ENCODE results near the gene CREB5.
"Not testable (repeated sequence)": the region's sequence is repeated elsewhere in the genome, so short reads cannot be mapped to it uniquely, and the experiment has no call there.

The CREB5 gene

GRCh38 chr7:28608731-28609130, 196.4 kb downstream of the CREB5 start:
- no peak overlapping the region for H2AFZ ChIP-seq (ENCODE audit: low read depth)
- no peaks in the 10 kb centered on the region for H4K20me1 ChIP-seq (ENCODE audit: insufficient read depth)
- no peak overlapping the region for H3K4me3 ChIP-seq (IDR thresholded peaks at IDR 0.05; ENCODE audit: insufficient read depth, low read depth, low read length)
- no peaks in the 10 kb centered on the region for H3K79me2 ChIP-seq (ENCODE audit: insufficient read depth, low read depth)
- H3K4me2 ChIP-seq = no peak overlapping the region
- no peaks in the 10 kb centered on the region for H3K4me1 ChIP-seq (ENCODE audit: low read depth, poor library complexity, severe bottlenecking)
- H3K27ac ChIP-seq = no peak overlapping the region
- no peaks in the 10 kb centered on the region for H3K27me3 ChIP-seq (ENCODE audit: insufficient read depth, low read depth)
- H3K36me3 ChIP-seq (ENCODE audit: insufficient read depth) = no peaks in the 10 kb centered on the region
- TF ChIP-seq CTCF (conservative IDR thresholded peaks at IDR 0.05; ENCODE audit: low read depth, low read length) = no peak
- H3K9ac ChIP-seq = no peak overlapping the region

- Histone ChIP-seq H3K27ac (no peak overlapping the region), H3K27me3 (ENCODE audit: insufficient read depth, low read depth) (no peaks in the 10 kb centered on the region), H3K4me3 (IDR thresholded peaks at IDR 0.05; ENCODE audit: insufficient read depth, low read depth, low read length) (no peak overlapping the region), H3K4me2 (no peak overlapping the region), H3K79me2 (ENCODE audit: insufficient read depth, low read depth) (no peaks in the 10 kb centered on the region), H3K9ac (no peak overlapping the region), H3K36me3 (ENCODE audit: insufficient read depth) (no peaks in the 10 kb centered on the region), H3K4me1 (ENCODE audit: low read depth, poor library complexity, severe bottlenecking) (no peaks in the 10 kb centered on the region), H4K20me1 (ENCODE audit: insufficient read depth) (no peaks in the 10 kb centered on the region), H2AFZ (ENCODE audit: low read depth) (no peak overlapping the region)
- TF ChIP-seq CTCF (conservative IDR thresholded peaks at IDR 0.05; ENCODE audit: low read depth, low read length) = no peak
Measured at GRCh38 chr7:28609608-28610007, 197.3 kb downstream of the CREB5 start.

- H3K9ac ChIP-seq; H3K27me3 ChIP-seq (ENCODE audit: insufficient read depth, low read depth); H2AFZ ChIP-seq (ENCODE audit: low read depth); H3K36me3 ChIP-seq (ENCODE audit: insufficient read depth); H3K4me2 ChIP-seq; H3K4me3 ChIP-seq (IDR thresholded peaks at IDR 0.05; ENCODE audit: insufficient read depth, low read depth, low read length); H4K20me1 ChIP-seq (ENCODE audit: insufficient read depth); H3K27ac ChIP-seq; H3K79me2 ChIP-seq (ENCODE audit: insufficient read depth, low read depth); H3K4me1 ChIP-seq (ENCODE audit: low read depth, poor library complexity, severe bottlenecking): not testable (repeated sequence)
Measured at GRCh38 chr7:28611399-28611897, 199.1 kb downstream of the CREB5 start.

- H2AFZ ChIP-seq (ENCODE audit: low read depth) = no peak overlapping the region
- H3K27ac ChIP-seq = no peak overlapping the region
- no peaks in the 10 kb centered on the region for H3K79me2 ChIP-seq (ENCODE audit: insufficient read depth, low read depth)
- H3K27me3 ChIP-seq (ENCODE audit: insufficient read depth, low read depth) = no peaks in the 10 kb centered on the region
- H3K4me1 ChIP-seq (ENCODE audit: low read depth, poor library complexity, severe bottlenecking) = no peaks in the 10 kb centered on the region
- no peak for TF ChIP-seq CTCF (conservative IDR thresholded peaks at IDR 0.05; ENCODE audit: low read depth, low read length)
- H3K9ac ChIP-seq = no peak overlapping the region
- H3K4me2 ChIP-seq = no peak overlapping the region
- H4K20me1 ChIP-seq (ENCODE audit: insufficient read depth) = no peaks in the 10 kb centered on the region
- no peaks in the 10 kb centered on the region for H3K36me3 ChIP-seq (ENCODE audit: insufficient read depth)
- no peak overlapping the region for H3K4me3 ChIP-seq (IDR thresholded peaks at IDR 0.05; ENCODE audit: insufficient read depth, low read depth, low read length)
Measured at GRCh38 chr7:28613262-28613661, 200.9 kb downstream of the CREB5 start.

- Histone ChIP-seq H3K4me1 (ENCODE audit: low read depth, poor library complexity, severe bottlenecking) (no peaks in the 10 kb centered on the region), H3K4me2 (no peak overlapping the region), H3K4me3 (IDR thresholded peaks at IDR 0.05; ENCODE audit: insufficient read depth, low read depth, low read length) (no peak overlapping the region), H3K36me3 (ENCODE audit: insufficient read depth) (no peaks in the 10 kb centered on the region), H3K79me2 (ENCODE audit: insufficient read depth, low read depth) (no peaks in the 10 kb centered on the region), H4K20me1 (ENCODE audit: insufficient read depth) (no peaks in the 10 kb centered on the region), H3K27me3 (ENCODE audit: insufficient read depth, low read depth) (no peaks in the 10 kb centered on the region), H2AFZ (ENCODE audit: low read depth) (no peak overlapping the region), H3K9ac (no peak overlapping the region), H3K27ac (no peak overlapping the region)
- TF ChIP-seq CTCF (conservative IDR thresholded peaks at IDR 0.05; ENCODE audit: low read depth, low read length) = no peak
Measured at GRCh38 chr7:28615091-28615490, 202.8 kb downstream of the CREB5 start.
